Type B pancreatic cell (in vitro differentiated cells): ENCODE results near the gene SAP25. TPM values are rescaled to one million over a fixed set of nuclear protein-coding genes. Genes with fewer than 3 reads are reported as not detected.
"Not testable (repeated sequence)": the region's sequence is repeated elsewhere in the genome, so short reads cannot be mapped to it uniquely, and the experiment has no call there.

Source experiments
- DNase-seq: peaks from one replicate; pipeline ENCODE4 v3.0.0; 2021; ENCODE audit warnings: mixed read lengths; ENCODE audit not compliant: unreplicated experiment; ENCODE audit errors: extremely low spot score
- H3K27ac Mint-ChIP-seq: 2 replicates; pipeline ENCODE4 v1.8.0; 2021; ENCODE audit warnings: mild to moderate bottlenecking, mixed read lengths
- H3K27me3 Mint-ChIP-seq: 2 replicates; pipeline ENCODE4 v1.8.0; 2021; ENCODE audit warnings: mixed read lengths
- H3K36me3 Mint-ChIP-seq: 2 replicates; pipeline ENCODE4 v1.8.0; 2021; ENCODE audit warnings: mixed read lengths
- H3K4me1 Mint-ChIP-seq: one replicate; pipeline ENCODE4 v1.8.0; 2021; ENCODE audit warnings: mixed read lengths; ENCODE audit not compliant: unreplicated experiment
- H3K4me3 Mint-ChIP-seq: 2 replicates; pipeline ENCODE4 v1.8.0; 2021; ENCODE audit warnings: mild to moderate bottlenecking, mixed read lengths
- H3K9me3 Mint-ChIP-seq: 2 replicates; pipeline ENCODE4 v1.8.0; 2021; ENCODE audit warnings: mixed read lengths
- CTCF ChIP-seq: fragments of 200-600 bp; sonication (generic); conservative IDR thresholded peaks from 2 replicates; pipeline ENCODE4 v1.5.0; 2021; ENCODE audit warnings: antibody characterized with exemption, mild to moderate bottlenecking
- total RNA-seq: library from RNA; stranded (reverse); gene quantifications from 2 replicates; pipeline ENCODE4 v1.2.1, GENCODE V29; 2021; ENCODE audit warnings: low replicate concordance

SAP25 gene
- total RNA-seq, 1 donor from 2014 or later, result 5.6 TPM

- peak overlapping the region; percentile 98 for H3K4me3 Mint-ChIP-seq
- H3K27me3 Mint-ChIP-seq, result no peaks in the 10 kb centered on the region
- peaks cover 36% of the 10 kb centered on the region for H3K4me1 Mint-ChIP-seq
- H3K9me3 Mint-ChIP-seq, result no peaks in the 10 kb centered on the region
- DNase-seq, result no peak
- no peaks in the 10 kb centered on the region for H3K36me3 Mint-ChIP-seq
- no peak overlapping the region for H3K27ac Mint-ChIP-seq
- TF ChIP-seq CTCF, result no peak
Measured at GRCh38 chr7:100539436-100540006, 34.2 kb downstream of the SAP25 start.

GRCh38 chr7:100538654-100539435, 34.9 kb downstream of the SAP25 start, which contains the start of gene AGFG2:
Gene AGFG2, plus strand, starts transcription at chr7:100539203. Its CDS starts 144 bp downstream, at chr7:100539347.
- Mint-ChIP-seq H3K4me3 (peak within 1 kb of the TSS; percentile 98), H3K27me3 (no peaks in the 10 kb centered on the region), H3K4me1 (peaks cover 29% of the 10 kb centered on the region), H3K27ac (peak within 1 kb of the TSS; percentile 66), H3K9me3 (no peaks in the 10 kb centered on the region), H3K36me3 (no peaks in the 10 kb centered on the region)
- DNase-seq, result peak; percentile 100
- no peak for TF ChIP-seq CTCF

- Mint-ChIP-seq H3K27ac (peak overlapping the region; percentile 66), H3K4me1 (peaks cover 24% of the 10 kb centered on the region), H3K9me3 (no peaks in the 10 kb centered on the region), H3K36me3 (no peaks in the 10 kb centered on the region), H3K27me3 (no peaks in the 10 kb centered on the region), H3K4me3 (peak overlapping the region; percentile 98)
- no peak for TF ChIP-seq CTCF
- no peak for DNase-seq
Measured at GRCh38 chr7:100538348-100538653, 35.4 kb downstream of the SAP25 start.

- H3K27me3 Mint-ChIP-seq, DNase-seq, H3K4me3 Mint-ChIP-seq, H3K9me3 Mint-ChIP-seq, H3K36me3 Mint-ChIP-seq, H3K27ac Mint-ChIP-seq: not testable (repeated sequence)
- peaks cover 15% of the 10 kb centered on the region for H3K4me1 Mint-ChIP-seq
Measured at GRCh38 chr7:100536695-100537094, 37.0 kb downstream of the SAP25 start.

- not testable (repeated sequence) for H3K4me3 Mint-ChIP-seq, H3K27ac Mint-ChIP-seq, DNase-seq, H3K9me3 Mint-ChIP-seq, H3K36me3 Mint-ChIP-seq, H3K27me3 Mint-ChIP-seq
- peaks cover 11% of the 10 kb centered on the region for H3K4me1 Mint-ChIP-seq
Measured at GRCh38 chr7:100535982-100536381, 37.7 kb downstream of the SAP25 start.

GRCh38 chr7:100532165-100533022, 41.3 kb downstream of the SAP25 start:
- no peak for TF ChIP-seq CTCF
- Mint-ChIP-seq H3K4me3 (no peak overlapping the region), H3K9me3 (no peaks in the 10 kb centered on the region), H3K27ac (no peak overlapping the region), H3K36me3 (no peaks in the 10 kb centered on the region), H3K27me3 (no peaks in the 10 kb centered on the region), H3K4me1 (no peaks in the 10 kb centered on the region)
- DNase-seq, result no peak

- not testable (repeated sequence) for H3K36me3 Mint-ChIP-seq, H3K27me3 Mint-ChIP-seq, H3K27ac Mint-ChIP-seq, H3K4me3 Mint-ChIP-seq, H3K9me3 Mint-ChIP-seq, H3K4me1 Mint-ChIP-seq, DNase-seq
Measured at GRCh38 chr7:100528108-100528866, 45.4 kb downstream of the SAP25 start.

GRCh38 chr7:100523192-100523591, 50.5 kb downstream of the SAP25 start:
- DNase-seq, H3K4me1 Mint-ChIP-seq, H3K27ac Mint-ChIP-seq, H3K9me3 Mint-ChIP-seq, H3K4me3 Mint-ChIP-seq, H3K36me3 Mint-ChIP-seq, H3K27me3 Mint-ChIP-seq: not testable (repeated sequence)
